IPS DF 6.9 (cell line): Measurements from ENCODE around the gene DLD.
"Not testable (repeated sequence)": the region's sequence is repeated elsewhere in the genome, so short reads cannot be mapped to it uniquely, and the experiment has no call there.

Source experiments
- DNase-seq: peaks from one replicate; pipeline ENCODE4 v3.0.0-alpha.2; 2013; ENCODE audit warnings: low read depth, low spot score
- H3K27ac ChIP-seq: one replicate; pipeline ENCODE4 v1.5.1; 2013; ENCODE audit warnings: low read length, control low read depth
- H3K27me3 ChIP-seq: 2 replicates; pipeline ENCODE4 v1.6.1; 2013; ENCODE audit warnings: mild to moderate bottlenecking, low read length; ENCODE audit not compliant: control insufficient read depth, insufficient read depth
- H3K36me3 ChIP-seq: 2 replicates; pipeline ENCODE4 v1.6.1; 2013; ENCODE audit warnings: low read length; ENCODE audit not compliant: control insufficient read depth, insufficient read depth
- H3K4me1 ChIP-seq: 2 replicates; pipeline ENCODE4 v1.6.1; 2013; ENCODE audit warnings: low read length; ENCODE audit not compliant: control insufficient read depth, insufficient read depth
- H3K4me3 ChIP-seq: 2 replicates; pipeline ENCODE4 v1.5.1; 2013; ENCODE audit warnings: mild to moderate bottlenecking, low read length
- H3K9me3 ChIP-seq: 2 replicates; pipeline ENCODE4 v1.6.1; 2013; ENCODE audit warnings: low read length, inconsistent platforms; ENCODE audit not compliant: control insufficient read depth, insufficient read depth
- WGBS: extraction: QIAGEN DNeasy Blood & Tissue Kit; methylation state at CpG from one replicate; pipeline ENCODE4 v1.1.7; 2013; ENCODE audit warnings: mixed read lengths, missing lambda C conversion rate; ENCODE audit not compliant: insufficient read length, insufficient coverage; 5-methylcytosine and 5-hydroxymethylcytosine counted together

The DLD gene

DNA sequence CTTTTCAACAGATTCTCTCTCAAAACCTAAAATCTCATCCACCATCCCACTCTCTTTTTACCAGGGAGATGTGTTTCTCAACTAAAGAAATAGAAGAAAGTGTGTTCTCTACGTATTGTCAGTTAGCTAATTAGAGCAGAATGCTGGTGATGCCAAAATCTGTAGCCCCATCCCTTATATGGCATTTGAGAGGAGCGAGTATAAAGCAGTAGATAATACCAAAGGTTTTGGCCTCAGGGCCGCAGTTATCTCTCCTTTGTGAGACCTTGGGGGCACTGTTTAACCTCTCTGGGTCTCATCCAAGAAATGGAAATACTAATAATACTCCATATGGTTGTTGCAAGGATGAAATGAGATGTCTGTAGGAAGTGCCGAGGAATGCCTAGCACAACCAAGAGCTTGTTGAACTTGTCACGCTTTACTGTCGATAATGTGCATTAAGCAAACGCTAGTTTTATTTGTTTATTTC, 456 bp upstream of the DLD start:
- DNase-seq = no peak
- Histone ChIP-seq H3K27me3 (no peaks in the 10 kb centered on the region), H3K4me3 (peak overlapping the region; percentile 85; the same call in 1 of the 2 replicates), H3K9me3 (no peaks in the 10 kb centered on the region), H3K27ac (no peak overlapping the region), H3K36me3 (peaks cover 3% of the 10 kb centered on the region; the same call in 1 of the 2 replicates), H3K4me1 (0 out of 2 replicates have a peak, but pooled peaks cover 2% of the 10 kb centered on the region)
- whole genome bisulfite sequencing = no CpG with 5 or more reads among the region's 7 CpGs

DNA sequence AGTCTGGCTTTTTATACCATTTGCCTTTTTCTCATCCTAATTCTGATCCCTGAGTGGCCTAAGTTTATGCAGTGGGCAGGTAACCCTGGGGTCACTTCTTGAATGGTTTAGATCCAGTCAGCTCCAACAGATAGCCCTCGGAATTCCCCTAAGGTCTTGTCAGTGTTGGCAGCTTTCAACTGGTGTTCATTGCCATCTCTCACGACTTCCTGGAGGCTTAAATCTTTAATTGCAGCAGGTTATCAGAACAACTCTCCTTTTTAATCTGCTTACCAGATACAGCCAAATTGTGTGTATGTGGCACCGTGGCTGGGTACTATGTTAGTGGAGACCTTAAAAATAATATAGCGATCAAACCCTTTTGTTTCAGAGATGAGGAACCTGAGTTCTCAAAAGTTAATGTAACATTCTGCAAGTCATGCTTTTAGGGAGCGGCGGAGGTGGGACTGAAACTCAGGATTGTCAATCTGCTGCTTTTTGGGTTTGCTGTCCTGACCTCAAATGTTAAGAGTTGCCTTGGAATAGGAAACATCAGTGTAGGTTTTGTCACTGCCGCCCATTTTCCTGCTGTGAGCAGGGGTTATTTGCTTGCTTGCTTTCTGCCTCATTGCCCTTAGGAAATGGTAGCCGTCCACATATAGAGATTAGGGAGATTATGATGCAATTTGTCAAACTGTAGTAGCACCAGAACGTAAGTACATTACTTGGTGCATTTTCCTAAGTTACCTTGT, 818 bp downstream of the DLD start:
- Histone ChIP-seq H3K4me3 (peak overlapping the region; percentile 85; the same call in 1 of the 2 replicates), H3K36me3 (peaks cover 3% of the 10 kb centered on the region; the same call in 1 of the 2 replicates), H3K4me1 (0 out of 2 replicates have a peak, but pooled peaks cover 2% of the 10 kb centered on the region), H3K27ac (no peak overlapping the region), H3K27me3 (no peaks in the 10 kb centered on the region), H3K9me3 (no peaks in the 10 kb centered on the region)
- no CpG with 5 or more reads among the region's 9 CpGs for WGBS
- no peak for DNase-seq

DNA sequence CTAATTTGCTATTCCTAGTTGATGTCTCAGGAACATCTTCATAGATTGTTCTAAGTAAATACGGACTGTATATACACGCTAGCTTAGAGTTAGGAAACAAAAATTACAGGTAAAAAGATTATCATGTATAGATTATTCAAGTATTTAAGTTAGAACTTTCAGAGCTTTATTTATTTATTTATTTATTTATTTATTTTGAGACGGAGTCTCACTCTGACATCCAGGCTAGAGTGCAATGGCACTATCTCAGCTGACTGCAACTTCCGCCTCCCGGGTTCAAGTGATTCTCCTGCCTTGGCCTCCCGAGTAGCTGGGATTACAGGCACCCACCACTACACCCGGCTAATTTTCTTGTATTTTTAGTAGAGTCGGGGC, 1.4 kb downstream of the DLD start:
- not testable (repeated sequence) for H3K9me3 ChIP-seq, DNase-seq, H3K4me3 ChIP-seq, H3K27me3 ChIP-seq, H3K36me3 ChIP-seq, H3K4me1 ChIP-seq, H3K27ac ChIP-seq
- no CpG with 5 or more reads among the region's 8 CpGs for WGBS

DNA sequence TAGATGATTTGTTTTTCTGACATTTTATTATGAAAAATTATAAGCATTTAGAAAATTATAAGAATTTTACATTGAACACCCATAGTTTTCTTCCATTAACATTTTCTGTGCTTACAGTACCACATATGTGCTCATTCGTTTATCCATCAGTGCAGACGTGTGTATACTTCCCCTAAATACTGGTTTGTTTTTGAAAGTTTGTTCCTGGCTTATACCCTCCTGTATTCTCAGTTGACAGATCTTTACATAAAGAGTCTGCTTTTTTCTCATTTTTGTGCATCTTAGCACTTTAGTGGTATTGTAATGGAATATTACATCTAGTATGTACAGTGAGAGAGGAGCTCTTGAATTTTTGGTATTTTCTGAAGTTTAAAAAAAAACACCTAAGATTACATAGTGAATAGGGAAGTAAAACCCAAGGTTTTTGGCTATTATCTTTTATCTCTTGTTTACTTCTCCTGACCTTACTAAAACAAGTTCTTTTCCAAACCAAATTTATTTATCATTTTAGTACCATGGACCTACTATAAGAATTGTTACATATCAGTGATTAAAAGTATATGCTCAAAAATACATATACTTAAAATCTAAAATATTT, 8.1 kb downstream of the DLD start:
- no peaks in the 10 kb centered on the region for H3K27me3 ChIP-seq
- no peaks in the 10 kb centered on the region; the same call in 1 of the 2 replicates for H3K4me1 ChIP-seq
- no peak overlapping the region for H3K4me3 ChIP-seq
- no peaks in the 10 kb centered on the region for H3K9me3 ChIP-seq
- DNase-seq = no peak
- H3K27ac ChIP-seq = no peak overlapping the region
- peaks cover 3% of the 10 kb centered on the region; the same call in 1 of the 2 replicates for H3K36me3 ChIP-seq
- no CpG with 5 or more reads among the region's 2 CpGs for WGBS

DNA sequence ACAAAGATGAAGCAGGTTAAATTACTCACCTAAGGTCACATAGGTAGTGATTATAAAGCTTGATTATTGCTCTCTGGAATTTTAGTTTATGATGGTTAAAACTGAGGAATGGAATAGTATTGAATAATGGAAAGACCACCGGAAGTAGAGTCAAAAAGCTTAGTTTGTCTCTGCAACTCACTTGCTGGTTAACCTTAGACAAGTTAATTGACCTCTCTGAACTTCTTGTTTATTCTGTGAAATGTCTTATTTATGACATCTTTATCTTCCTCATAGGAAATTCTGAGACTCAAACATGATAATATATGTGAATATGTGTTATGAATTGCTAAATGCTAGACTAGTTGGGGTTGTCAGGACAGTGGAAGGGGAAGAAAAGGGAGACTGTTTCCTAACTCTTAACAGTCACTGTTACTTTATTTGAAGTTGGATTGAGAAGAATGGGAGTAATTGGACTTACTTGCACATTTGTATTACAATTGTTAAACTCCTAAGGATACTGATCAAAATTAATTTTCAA, 9.6 kb downstream of the DLD start:
- 100% methylated on average over 1 of the region's 1 CpG for WGBS
- H3K27me3 ChIP-seq = no peaks in the 10 kb centered on the region
- H3K36me3 ChIP-seq = no peaks in the 10 kb centered on the region
- no peaks in the 10 kb centered on the region for H3K9me3 ChIP-seq
- H3K27ac ChIP-seq = no peak overlapping the region
- H3K4me3 ChIP-seq = no peak overlapping the region
- no peaks in the 10 kb centered on the region; the same call in 1 of the 2 replicates for H3K4me1 ChIP-seq
- no peak for DNase-seq

DNA sequence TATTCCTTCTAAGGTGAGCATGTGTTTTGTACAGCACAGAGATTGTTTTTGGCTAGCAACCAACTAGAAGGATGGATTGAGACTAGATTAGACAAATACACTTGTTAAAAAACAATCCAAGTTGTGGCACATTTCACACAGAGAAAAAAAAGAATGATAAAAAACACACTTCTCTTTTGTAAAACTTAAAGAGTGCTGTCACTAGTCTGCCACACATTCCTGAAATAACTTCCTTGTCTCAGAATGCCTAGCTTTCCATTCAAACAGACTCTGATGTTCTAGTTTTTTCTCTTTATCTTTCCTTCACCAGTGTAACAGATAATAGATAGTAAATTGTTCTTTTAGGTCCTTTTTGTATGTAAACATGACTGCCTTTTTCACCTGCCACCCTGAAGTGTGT, 11.4 kb downstream of the DLD start:
- Histone ChIP-seq H3K4me1 (no peaks in the 10 kb centered on the region; the same call in 1 of the 2 replicates), H3K27ac (no peak overlapping the region), H3K36me3 (peaks cover 4% of the 10 kb centered on the region; the same call in 1 of the 2 replicates), H3K27me3 (no peaks in the 10 kb centered on the region), H3K9me3 (no peaks in the 10 kb centered on the region), H3K4me3 (no peak overlapping the region)
- no peak for DNase-seq

DNA sequence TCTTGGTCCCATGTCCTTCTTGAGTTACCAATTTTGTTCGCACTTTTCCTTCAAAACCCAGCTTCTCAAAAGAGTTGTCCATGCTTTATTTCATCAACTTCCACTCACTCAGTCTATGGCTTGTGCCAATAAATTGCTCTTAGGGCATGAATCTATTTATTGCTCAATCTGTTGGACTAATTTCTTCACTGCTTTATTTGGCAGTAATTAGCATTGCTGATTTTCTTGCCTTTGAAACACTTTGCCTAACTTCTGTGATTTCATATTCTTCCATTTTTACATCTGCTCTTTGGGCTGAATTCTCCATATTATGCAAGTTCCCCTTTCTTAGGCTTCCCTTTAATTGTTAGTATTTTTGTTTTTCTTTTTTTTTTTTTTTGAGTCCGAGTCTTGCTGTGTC, 16.8 kb downstream of the DLD start:
- Histone ChIP-seq H3K4me1 (no peaks in the 10 kb centered on the region), H3K27ac (no peak overlapping the region), H3K27me3 (no peaks in the 10 kb centered on the region), H3K36me3 (peaks cover 4% of the 10 kb centered on the region; the same call in 1 of the 2 replicates), H3K4me3 (no peak overlapping the region), H3K9me3 (no peaks in the 10 kb centered on the region)
- WGBS = no CpG with 5 or more reads among the region's 2 CpGs
- DNase-seq = no peak

DNA sequence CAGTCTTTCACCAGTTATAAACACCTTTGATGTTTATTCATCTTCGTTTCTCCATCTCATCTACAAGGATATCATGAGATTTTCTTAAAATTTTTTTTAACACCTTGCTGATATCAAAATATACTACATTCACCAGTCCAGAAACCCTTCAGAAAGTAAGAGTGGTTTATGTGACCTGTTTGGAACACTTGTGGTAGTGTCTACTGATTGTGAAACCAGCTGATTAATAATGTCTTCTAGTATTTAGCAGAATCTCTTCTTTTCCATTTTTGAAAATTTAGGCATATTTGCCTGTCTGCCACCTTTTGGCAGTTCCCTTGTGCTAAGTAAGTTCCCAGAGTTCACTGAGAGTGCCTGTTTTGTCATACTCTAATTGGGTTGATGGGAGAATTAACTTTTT, 18.5 kb downstream of the DLD start:
- H3K36me3 ChIP-seq = peaks cover 4% of the 10 kb centered on the region; the same call in 1 of the 2 replicates
- H3K4me3 ChIP-seq = no peak overlapping the region
- DNase-seq = no peak
- H3K27me3 ChIP-seq = no peaks in the 10 kb centered on the region
- no peaks in the 10 kb centered on the region for H3K9me3 ChIP-seq
- H3K27ac ChIP-seq = no peak overlapping the region
- no CpG with 5 or more reads among the region's 1 CpG for WGBS
- no peaks in the 10 kb centered on the region for H3K4me1 ChIP-seq

DNA sequence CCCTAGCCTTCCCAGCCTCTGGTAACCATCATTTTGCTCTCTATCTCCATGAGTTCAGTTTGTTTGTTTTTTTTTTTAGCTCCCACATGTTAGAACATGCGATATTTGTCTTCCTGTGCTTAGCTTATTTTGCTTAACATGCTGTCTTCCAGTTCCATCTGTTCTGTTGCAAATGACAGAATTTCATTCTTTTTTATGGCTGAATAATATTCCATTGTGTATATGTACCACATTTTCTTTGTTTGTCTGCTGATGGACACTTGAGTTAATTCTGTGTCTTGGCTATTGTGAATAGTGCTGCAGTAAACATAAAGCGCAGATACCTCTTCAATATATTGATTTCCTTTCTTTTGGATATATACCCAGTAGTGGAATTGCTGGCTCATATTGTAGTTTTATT, 21.0 kb downstream of the DLD start:
- no peak overlapping the region for H3K27ac ChIP-seq
- H3K36me3 ChIP-seq = peaks cover 2% of the 10 kb centered on the region; the same call in 1 of the 2 replicates
- H3K9me3 ChIP-seq = no peaks in the 10 kb centered on the region
- DNase-seq = no peak
- H3K4me1 ChIP-seq = no peaks in the 10 kb centered on the region
- no peak overlapping the region for H3K4me3 ChIP-seq
- no peaks in the 10 kb centered on the region for H3K27me3 ChIP-seq
- no CpG with 5 or more reads among the region's 2 CpGs for WGBS

DNA sequence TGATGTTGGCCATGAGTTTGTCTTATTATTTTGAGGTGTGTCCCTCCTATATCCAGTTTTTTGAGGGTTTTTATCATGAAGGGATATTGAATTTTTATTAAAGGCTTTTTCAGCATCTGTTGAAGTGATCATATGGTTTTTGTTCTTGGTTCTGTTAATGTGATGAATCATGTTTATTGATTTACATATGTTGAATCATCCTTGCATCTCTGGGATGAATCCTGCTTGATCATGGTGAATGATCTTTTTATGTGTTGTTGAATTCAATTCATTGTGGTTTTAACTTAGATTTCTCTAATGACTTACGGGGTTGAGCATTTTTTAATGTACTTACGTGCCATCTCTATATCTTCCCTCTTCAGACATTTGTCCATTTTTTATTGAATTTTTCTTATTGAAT, 22.9 kb downstream of the DLD start:
- Histone ChIP-seq H3K9me3 (no peaks in the 10 kb centered on the region), H3K36me3 (no peaks in the 10 kb centered on the region; the same call in 1 of the 2 replicates), H3K27ac (no peak overlapping the region), H3K27me3 (no peaks in the 10 kb centered on the region), H3K4me3 (no peak overlapping the region), H3K4me1 (no peaks in the 10 kb centered on the region)
- no peak for DNase-seq
- WGBS = no CpG with 5 or more reads among the region's 2 CpGs
